NCI-H524 treated with DMSO at 0.1 percent for 48 hours (cell line): ENCODE measurements around the gene XAB2.
A peak's percentile ranks its signal among the peaks of the same experiment; 100 is the strongest.
"Not testable (repeated sequence)": the region's sequence is repeated elsewhere in the genome, so short reads cannot be mapped to it uniquely, and the experiment has no call there.

Source experiments
- DNase-seq: peaks from one replicate; lab custom pipeline; 2025; lab: John Stamatoyannopoulos, UW

Gene XAB2

GRCh38 chr19:7648265-7649014, 19.1 kb upstream of the XAB2 start:
- DNase-seq = no peak

GRCh38 chr19:7647156-7647555, 17.8 kb upstream of the XAB2 start:
- DNase-seq = no peak

GRCh38 chr19:7646426-7646700, 17.0 kb upstream of the XAB2 start:
- DNase-seq = no peak

- DNase-seq = no peak
Measured at GRCh38 chr19:7645656-7646425, 16.5 kb upstream of the XAB2 start.

GRCh38 chr19:7645163-7645562, 15.8 kb upstream of the XAB2 start:
- no peak for DNase-seq

- DNase-seq = no peak
Measured at GRCh38 chr19:7644550-7644877, 15.2 kb upstream of the XAB2 start.

GRCh38 chr19:7643629-7644549, 14.5 kb upstream of the XAB2 start:
- DNase-seq = not testable (repeated sequence)

GRCh38 chr19:7643031-7643415, 13.7 kb upstream of the XAB2 start:
- DNase-seq = no peak

GRCh38 chr19:7642295-7643030, 13.1 kb upstream of the XAB2 start:
- DNase-seq = no peak

- DNase-seq = no peak
Measured at GRCh38 chr19:7641290-7642276, 12.2 kb upstream of the XAB2 start.

GRCh38 chr19:7640803-7641202, 11.5 kb upstream of the XAB2 start:
- no peak for DNase-seq

GRCh38 chr19:7639863-7640348, 10.6 kb upstream of the XAB2 start:
- DNase-seq = no peak

GRCh38 chr19:7638802-7639465, 9.6 kb upstream of the XAB2 start:
- peak; percentile 85 for DNase-seq

- no peak for DNase-seq
Measured at GRCh38 chr19:7637374-7638256, 8.3 kb upstream of the XAB2 start.

GRCh38 chr19:7636691-7637373, 7.5 kb upstream of the XAB2 start, which contains the start of gene STXBP2:
Gene STXBP2, plus strand, starts transcription at chr19:7637110. Its CDS starts 40 bp downstream, at chr19:7637150.
- DNase-seq = no peak

- no peak for DNase-seq
Measured at GRCh38 chr19:7636317-7636690, 7.0 kb upstream of the XAB2 start.

- no peak for DNase-seq
Measured at GRCh38 chr19:7635670-7636069, 6.3 kb upstream of the XAB2 start.

- no peak for DNase-seq
Measured at GRCh38 chr19:7633698-7634097, 4.4 kb upstream of the XAB2 start, which contains the start of gene PCP2. Gene PCP2, minus strand, starts transcription at chr19:7633719. Its CDS starts 262 bp downstream, at chr19:7633457.
